GM12891 (cell line): ENCODE results near the gene CD19.
A peak's percentile ranks its signal among the peaks of the same experiment; 100 is the strongest.

Experiments
- DNase-seq: peaks from one replicate; pipeline ENCODE4 v3.0.0; 2011; ENCODE audit warnings: low spot score; ENCODE audit not compliant: insufficient read length
- FAIRE-seq: peaks from 2 replicates; lab custom pipeline; 2011; peaks lifted over from hg19 to GRCh38; lab: Jason Lieb, UNC
- PAX5 ChIP-seq: IDR thresholded peaks from 2 replicates; pipeline ENCODE4 v1.6.1; 2011; ENCODE audit warnings: low read length, moderate library complexity, mild to moderate bottlenecking; ENCODE audit not compliant: insufficient read depth, severe bottlenecking
- POLR2A ChIP-seq: IDR thresholded peaks from 2 replicates; pipeline ENCODE4 v1.6.1; 2011; ENCODE audit warnings: low read depth, low read length, control low read depth
- POLR2AphosphoS5 ChIP-seq: IDR thresholded peaks from 2 replicates; pipeline ENCODE4 v1.6.1; 2011; ENCODE audit warnings: low read depth, low read length, control low read depth
- POU2F2 ChIP-seq: IDR thresholded peaks from 2 replicates; pipeline ENCODE4 v1.6.1; 2011; ENCODE audit warnings: low read depth, mild to moderate bottlenecking, control low read depth, low read length, moderate library complexity
- SPI1 ChIP-seq: IDR thresholded peaks from 2 replicates; pipeline ENCODE4 v1.6.1; 2011; ENCODE audit warnings: low read depth, low read length, control low read depth
- TAF1 ChIP-seq: IDR thresholded peaks from 2 replicates; pipeline ENCODE4 v1.6.1; 2011; ENCODE audit warnings: low read depth, low read length, control low read depth

The CD19 gene

GRCh38 chr16:28980929-28981328 is 49.2 kb downstream of the CD19 start:
- no peak for FAIRE-seq
- TF ChIP-seq POLR2AphosphoS5 = no peak
- TF ChIP-seq PAX5 = no peak
- DNase-seq = no peak

- TF ChIP-seq POLR2AphosphoS5 (no peak), PAX5 (no peak), POU2F2 (no peak)
- FAIRE-seq (no peak), DNase-seq (no peak)
These were observed 49.7 kb downstream of the CD19 start for GRCh38 chr16:28981517-28981916.

- TF ChIP-seq SPI1 = no peak
- TF ChIP-seq POLR2AphosphoS5 = no peak
- TF ChIP-seq POU2F2 = no peak
- no peak for TF ChIP-seq PAX5
- FAIRE-seq (no peak), DNase-seq (no peak)
These were observed 50.6 kb downstream of the CD19 start for GRCh38 chr16:28982418-28982817.

GRCh38 chr16:28982949-28983348 is 51.2 kb downstream of the CD19 start:
- TF ChIP-seq PAX5 (no peak), POU2F2 (no peak), SPI1 (no peak), POLR2AphosphoS5 (no peak), TAF1 (no peak), POLR2A (no peak)
- DNase-seq (no peak), FAIRE-seq (no peak)

- TF ChIP-seq POLR2AphosphoS5 = no peak
- no peak for TF ChIP-seq POU2F2
- TF ChIP-seq PAX5 = no peak
- no peak for TF ChIP-seq TAF1
- no peak for TF ChIP-seq POLR2A
- no peak for TF ChIP-seq SPI1
- FAIRE-seq (no peak), DNase-seq (no peak)
These were observed 51.9 kb downstream of the CD19 start for GRCh38 chr16:28983644-28984043.

- no peak for TF ChIP-seq SPI1
- TF ChIP-seq TAF1 = no peak
- FAIRE-seq (no peak), DNase-seq (no peak)
These were observed 52.3 kb downstream of the CD19 start for GRCh38 chr16:28984091-28984490.

GRCh38 chr16:28984619-28985135 is 52.9 kb downstream of the CD19 start, which contains the start of gene LAT:
Gene LAT (plus strand): TSS chr16:28985052. CDS start chr16:28985418, 366 bp downstream.
- TF ChIP-seq SPI1 = no peak
- TF ChIP-seq POU2F2 = no peak
- TF ChIP-seq POLR2A = no peak
- no peak for TF ChIP-seq TAF1
- TF ChIP-seq POLR2AphosphoS5 = no peak
- TF ChIP-seq PAX5 = no peak
- no peak for DNase-seq
- FAIRE-seq = peak; percentile 57

GRCh38 chr16:28985211-28986041 is 53.7 kb downstream of the CD19 start:
- TF ChIP-seq POLR2AphosphoS5 = no peak
- TF ChIP-seq TAF1 = no peak
- TF ChIP-seq PAX5 = no peak
- TF ChIP-seq POU2F2 = no peak
- TF ChIP-seq SPI1 = no peak
- TF ChIP-seq POLR2A = no peak
- DNase-seq (no peak), FAIRE-seq (peak; percentile 9)

- FAIRE-seq (no peak), DNase-seq (no peak)
- TF ChIP-seq POU2F2 (no peak), PAX5 (no peak), TAF1 (no peak), SPI1 (no peak), POLR2A (no peak), POLR2AphosphoS5 (no peak)
These were observed 54.3 kb downstream of the CD19 start for GRCh38 chr16:28986046-28986445.

GRCh38 chr16:28986492-28986891 is 54.7 kb downstream of the CD19 start:
- FAIRE-seq (no peak), DNase-seq (no peak)
- TF ChIP-seq POU2F2 = no peak
- no peak for TF ChIP-seq POLR2AphosphoS5
- no peak for TF ChIP-seq TAF1
- no peak for TF ChIP-seq PAX5
- TF ChIP-seq SPI1 = no peak
- TF ChIP-seq POLR2A = no peak
